ENCODE measurements around the gene CATSPER4. TPM values are rescaled to one million over a fixed set of nuclear protein-coding genes. Genes with fewer than 3 reads are reported as not detected.

The CATSPER4 gene
- total RNA-seq, 1 experiment from 2014 or later: 0.20 TPM

GRCh38 chr1:26197813-26198212 is 7.4 kb downstream of the CATSPER4 start:
- no peak overlapping the region for H3K4me3 Mint-ChIP-seq (ENCODE audit: unreplicated experiment)
- CTCF ChIA-PET: no interaction called here
- POLR2A ChIA-PET: no interaction called here

DNA sequence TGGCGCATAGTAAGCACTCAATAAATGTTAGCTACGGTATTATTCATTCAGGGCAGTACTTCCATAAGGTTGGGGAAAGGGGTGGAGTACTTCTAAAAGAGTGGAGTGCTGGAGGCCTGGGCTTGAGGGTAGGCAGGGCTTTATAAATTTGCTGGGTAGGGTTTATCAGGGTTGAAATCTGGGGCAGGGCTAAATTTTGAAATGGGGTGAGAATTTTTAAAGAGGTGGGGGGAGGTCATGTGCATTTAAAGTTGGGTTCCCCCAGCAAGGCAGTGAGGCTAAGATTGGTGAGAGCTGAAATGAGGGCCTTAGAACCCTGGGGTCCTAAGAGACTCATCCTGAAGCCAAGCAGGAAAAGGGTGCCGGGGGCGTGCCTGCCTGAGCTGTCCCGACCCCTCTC is 10.0 kb downstream of the CATSPER4 start:
- no peak for TF ChIP-seq CTCF (IDR thresholded peaks at IDR 0.05; ENCODE audit: insufficient read depth in 1 of 2, low read depth in 1 of 2, low read length in 1 of 2, severe bottlenecking in 1 of 2, unreplicated experiment in 1 of 2)
- CTCF ChIA-PET: no interaction called here
- Mint-ChIP-seq H3K4me1 (ENCODE audit: low read depth, unreplicated experiment) (no peaks in the 10 kb centered on the region), H3K27ac (ENCODE audit: unreplicated experiment) (no peak overlapping the region), H3K4me3 (ENCODE audit: unreplicated experiment) (no peak overlapping the region), H3K36me3 (ENCODE audit: insufficient read depth, unreplicated experiment) (no peaks in the 10 kb centered on the region), H3K27me3 (ENCODE audit: insufficient read depth, unreplicated experiment) (no peaks in the 10 kb centered on the region), H3K9me3 (ENCODE audit: unreplicated experiment) (no peaks in the 10 kb centered on the region)
- Histone ChIP-seq H3K4me1 (no peaks in the 10 kb centered on the region), H3K9me3 (no peaks in the 10 kb centered on the region), H3K4me3 (ENCODE audit: low read depth, low read length) (no peak overlapping the region), H3K27me3 (replicated peaks; ENCODE audit: control insufficient read depth, insufficient read depth, low read length) (no peaks in the 10 kb centered on the region), H3K36me3 (ENCODE audit: control insufficient read depth, insufficient read depth, low read length) (no peaks in the 10 kb centered on the region)
- POLR2A ChIA-PET: no interaction called here
- intact Hi-C loops (cut with micrococcal nuclease; ENCODE audit: unreplicated experiment): no loop called here
- no TSS peak for BruUV-seq (replicated peaks)
- DNase-seq: no peak

More at GRCh38 chr1:26197813-26198212, 7.4 kb downstream of the CATSPER4 start:
- Histone ChIP-seq H3K4me1 (no peaks in the 10 kb centered on the region), H3K9me3 (no peaks in the 10 kb centered on the region), H3K4me3 (ENCODE audit: low read depth, low read length) (no peak overlapping the region), H3K36me3 (ENCODE audit: control insufficient read depth, insufficient read depth, low read length) (no peaks in the 10 kb centered on the region), H3K27me3 (replicated peaks; ENCODE audit: control insufficient read depth, insufficient read depth, low read length) (no peaks in the 10 kb centered on the region)
- Mint-ChIP-seq H3K27me3 (ENCODE audit: insufficient read depth, unreplicated experiment) (no peaks in the 10 kb centered on the region), H3K4me1 (ENCODE audit: low read depth, unreplicated experiment) (no peaks in the 10 kb centered on the region), H3K9me3 (ENCODE audit: unreplicated experiment) (no peaks in the 10 kb centered on the region), H3K36me3 (ENCODE audit: insufficient read depth, unreplicated experiment) (no peaks in the 10 kb centered on the region), H3K27ac (ENCODE audit: unreplicated experiment) (no peak overlapping the region)
- intact Hi-C loops (cut with micrococcal nuclease; ENCODE audit: unreplicated experiment): no loop called here
- TF ChIP-seq CTCF (IDR thresholded peaks at IDR 0.05; ENCODE audit: insufficient read depth in 1 of 2, low read depth in 1 of 2, low read length in 1 of 2, severe bottlenecking in 1 of 2, unreplicated experiment in 1 of 2): no peak
- DNase-seq: no peak
- no TSS peak for BruUV-seq (replicated peaks)

DNA sequence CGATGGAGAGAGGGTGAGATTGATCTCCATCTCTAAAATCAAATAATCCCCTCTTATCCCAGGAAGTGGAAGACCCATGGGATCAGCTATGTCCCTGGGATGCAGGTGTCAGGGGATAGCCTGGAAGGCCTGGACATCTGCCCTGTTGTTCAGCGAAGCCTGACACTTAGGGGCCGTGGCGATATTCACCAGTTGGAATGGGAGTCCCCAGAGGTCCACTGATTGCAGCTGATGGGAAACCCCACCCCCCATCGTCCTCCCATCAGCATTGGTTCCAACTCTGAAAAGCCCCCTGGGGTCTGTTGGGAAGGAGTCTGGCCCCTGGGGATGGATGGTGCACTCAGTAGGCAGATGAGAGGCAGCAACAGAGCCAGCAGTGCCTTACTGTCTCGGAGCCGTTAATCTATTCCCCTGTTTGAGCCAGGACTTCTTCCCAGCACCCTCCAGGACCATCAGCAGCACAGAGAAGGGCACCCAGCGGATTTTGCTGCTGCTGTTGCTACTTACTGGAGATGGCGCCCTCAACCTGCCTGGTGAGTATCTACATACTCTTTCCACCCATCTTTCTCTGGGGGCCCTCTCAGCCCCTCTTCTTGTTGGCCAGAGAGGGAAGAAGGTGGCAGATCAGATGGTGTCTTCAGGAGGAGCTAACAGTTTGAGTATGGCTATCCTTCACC is 13.4 kb downstream of the CATSPER4 start:
- BruUV-seq (replicated peaks): no TSS peak
- no peaks in the 10 kb centered on the region for H3K27me3 Mint-ChIP-seq (ENCODE audit: insufficient read depth, unreplicated experiment)
- ChIA-PET POLR2A (no interaction called here), CTCF (interaction anchor here (1.6 kb wide), 1 partner anchor 30 kb away, joined by 4 read pairs; the partner anchor contains the start of gene CEP85)
- no peaks in the 10 kb centered on the region for H3K4me1 ChIP-seq
- H3K4me1 Mint-ChIP-seq (ENCODE audit: low read depth, unreplicated experiment): no peaks in the 10 kb centered on the region
- H3K4me3 ChIP-seq (ENCODE audit: low read depth, low read length): no peak overlapping the region
- TF ChIP-seq CTCF (IDR thresholded peaks at IDR 0.05; ENCODE audit: insufficient read depth in 1 of 2, low read depth in 1 of 2, low read length in 1 of 2, severe bottlenecking in 1 of 2, unreplicated experiment in 1 of 2): no peak
- no peaks in the 10 kb centered on the region for H3K9me3 ChIP-seq
- H3K9me3 Mint-ChIP-seq (ENCODE audit: unreplicated experiment): no peaks in the 10 kb centered on the region
- no peak overlapping the region for H3K4me3 Mint-ChIP-seq (ENCODE audit: unreplicated experiment)
- no peaks in the 10 kb centered on the region for H3K36me3 ChIP-seq (ENCODE audit: control insufficient read depth, insufficient read depth, low read length)
- no peaks in the 10 kb centered on the region for H3K27me3 ChIP-seq (replicated peaks; ENCODE audit: control insufficient read depth, insufficient read depth, low read length)
- no peaks in the 10 kb centered on the region for H3K36me3 Mint-ChIP-seq (ENCODE audit: insufficient read depth, unreplicated experiment)
- H3K27ac Mint-ChIP-seq (ENCODE audit: unreplicated experiment): no peak overlapping the region
- intact Hi-C loops (cut with micrococcal nuclease; ENCODE audit: unreplicated experiment): no loop called here
- no peak for DNase-seq

Data from Caco-2 (cell line).